ENCODE measurements around the gene BLVRA.

Gene BLVRA

DNA sequence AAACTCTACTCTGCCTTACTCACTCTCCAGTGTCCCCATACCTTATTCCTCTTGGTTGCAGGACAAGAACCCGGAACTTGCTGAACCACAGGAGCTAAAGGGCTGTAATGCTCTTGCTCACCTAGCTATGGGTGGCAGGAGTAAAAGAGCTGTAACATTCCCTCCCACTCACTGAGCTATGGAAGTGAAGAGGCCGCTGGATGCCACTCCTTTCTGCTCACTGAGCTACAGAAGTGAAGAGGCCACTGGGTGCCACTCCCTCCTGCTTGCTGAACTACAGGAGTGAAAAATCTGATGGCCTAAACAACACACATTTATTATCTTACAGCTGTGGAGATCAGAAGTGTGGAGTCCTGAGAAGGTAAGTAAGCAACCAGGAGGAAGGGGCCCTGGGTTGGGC, 93.3 kb downstream of the BLVRA start:
- Histone ChIP-seq H3K36me3 (ENCODE audit: insufficient read depth, low read depth, low read length) (no peaks in the 10 kb centered on the region), H3K9me3 (ENCODE audit: insufficient read depth, low read depth, low read length) (no peaks in the 10 kb centered on the region), H3K4me3 (ENCODE audit: low read length) (no peak overlapping the region), H3K27me3 (ENCODE audit: insufficient read depth, low read length) (no peaks in the 10 kb centered on the region), H3K27ac (ENCODE audit: low read length) (no peak overlapping the region), H3K4me1 (ENCODE audit: insufficient read depth, low read length) (no peaks in the 10 kb centered on the region), H3K9ac (ENCODE audit: low read depth, low read length) (no peak overlapping the region)

DNA sequence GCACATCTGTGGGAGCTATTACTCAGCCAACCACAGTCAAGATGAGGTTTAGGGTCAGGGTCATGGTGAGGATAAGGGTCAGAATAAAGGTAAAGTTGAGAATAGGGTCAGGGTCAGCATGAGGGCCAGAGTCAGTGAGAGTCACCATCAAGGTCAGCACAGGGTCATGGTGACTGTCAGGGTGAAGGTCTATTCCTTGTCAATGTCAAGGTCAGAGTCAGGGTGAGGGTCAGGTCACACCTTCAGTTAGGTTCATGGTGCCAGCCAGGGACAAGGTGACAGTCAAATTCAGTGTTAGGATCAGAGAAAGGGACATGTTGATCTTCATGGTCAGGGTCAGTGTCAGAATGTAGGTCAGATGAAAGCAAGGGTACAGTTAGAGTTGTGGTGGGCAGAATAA, 96.7 kb downstream of the BLVRA start:
- Histone ChIP-seq H3K4me3 (ENCODE audit: low read length) (no peak overlapping the region), H3K27ac (ENCODE audit: low read length) (no peak overlapping the region), H3K27me3 (ENCODE audit: insufficient read depth, low read length) (no peaks in the 10 kb centered on the region), H3K36me3 (ENCODE audit: insufficient read depth, low read depth, low read length) (no peaks in the 10 kb centered on the region), H3K9ac (ENCODE audit: low read depth, low read length) (no peak overlapping the region), H3K4me1 (ENCODE audit: insufficient read depth, low read length) (no peaks in the 10 kb centered on the region), H3K9me3 (ENCODE audit: insufficient read depth, low read depth, low read length) (no peaks in the 10 kb centered on the region)

DNA sequence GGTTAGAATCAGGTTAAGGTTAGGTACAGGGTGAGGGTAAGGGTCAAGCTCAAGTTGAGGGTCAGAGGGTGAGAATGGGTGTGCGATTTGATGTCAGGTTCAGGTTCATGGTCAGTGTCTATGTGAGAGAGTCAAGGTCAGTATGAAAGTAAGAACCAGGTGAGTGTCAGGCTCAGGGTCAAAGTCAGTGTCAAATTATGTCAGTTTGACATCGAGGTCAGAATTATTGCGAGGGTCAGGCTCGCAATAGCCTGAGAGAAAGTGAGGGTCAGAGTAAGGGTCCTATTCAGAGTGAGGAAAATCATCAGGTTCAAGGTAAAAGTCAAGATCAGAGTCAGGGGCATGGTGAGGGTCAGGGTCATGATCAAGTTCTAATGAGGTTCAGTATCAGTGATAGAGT, 97.8 kb downstream of the BLVRA start:
- H3K27me3 ChIP-seq (ENCODE audit: insufficient read depth, low read length) = no peaks in the 10 kb centered on the region
- H3K9ac ChIP-seq (ENCODE audit: low read depth, low read length) = no peak overlapping the region
- H3K36me3 ChIP-seq (ENCODE audit: insufficient read depth, low read depth, low read length) = no peaks in the 10 kb centered on the region
- H3K4me3 ChIP-seq (ENCODE audit: low read length) = no peak overlapping the region
- no peak overlapping the region for H3K27ac ChIP-seq (ENCODE audit: low read length)
- H3K4me1 ChIP-seq (ENCODE audit: insufficient read depth, low read length) = no peaks in the 10 kb centered on the region
- no peaks in the 10 kb centered on the region for H3K9me3 ChIP-seq (ENCODE audit: insufficient read depth, low read depth, low read length)

All from iPS-20b (cell line).